ENCODE data around the gene MOB4.
"Not testable (repeated sequence)": the region's sequence is repeated elsewhere in the genome, so short reads cannot be mapped to it uniquely, and the experiment has no call there.

Gene MOB4

GRCh38 chr2:197515739-197516392 is at the start of gene MOB4:
MOB4 (plus strand) TSS chr2:197516066; CDS start chr2:197516087, 21 bp downstream.
- DNase-seq: peak; percentile 99

DNA sequence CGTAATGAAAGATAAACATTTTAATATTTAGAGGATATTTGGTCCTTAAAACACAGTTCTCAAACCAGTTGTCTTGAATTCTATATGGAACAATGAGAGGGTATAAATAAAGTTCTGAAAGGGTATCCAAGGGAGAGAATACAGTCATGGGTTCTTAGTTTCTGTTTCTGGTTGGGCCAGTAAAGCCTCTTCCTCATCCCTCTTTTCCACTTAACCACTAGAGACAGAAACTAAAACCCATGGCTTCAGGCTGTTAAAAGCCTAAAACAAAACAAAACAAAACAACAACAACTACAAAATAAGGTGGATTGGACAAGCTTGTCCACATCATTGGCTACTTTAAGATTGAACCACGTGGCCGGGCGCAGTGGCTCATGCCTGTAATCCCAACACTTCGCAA is 43.7 kb upstream of the MOB4 start:
- DNase-seq: no peak

DNA sequence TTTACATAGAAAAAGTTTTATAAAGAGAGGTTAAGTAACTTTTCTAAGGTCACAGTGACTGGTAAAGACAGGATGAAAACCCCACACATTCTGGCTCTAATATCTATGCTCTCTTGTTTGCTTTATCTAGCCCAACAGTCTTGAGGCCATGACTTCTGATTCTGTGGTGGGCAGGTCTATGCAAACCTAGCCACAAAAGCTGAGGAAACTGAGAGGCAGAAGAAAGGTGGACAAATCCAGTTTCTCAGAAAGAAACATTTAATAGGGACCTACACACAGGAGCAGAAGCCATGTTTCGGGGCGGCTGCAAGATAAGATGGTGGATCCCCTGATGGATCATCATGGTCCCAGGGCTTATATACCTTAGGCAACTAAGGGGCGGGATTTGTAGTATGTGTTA is 38.1 kb upstream of the MOB4 start:
- no peak for DNase-seq

DNA sequence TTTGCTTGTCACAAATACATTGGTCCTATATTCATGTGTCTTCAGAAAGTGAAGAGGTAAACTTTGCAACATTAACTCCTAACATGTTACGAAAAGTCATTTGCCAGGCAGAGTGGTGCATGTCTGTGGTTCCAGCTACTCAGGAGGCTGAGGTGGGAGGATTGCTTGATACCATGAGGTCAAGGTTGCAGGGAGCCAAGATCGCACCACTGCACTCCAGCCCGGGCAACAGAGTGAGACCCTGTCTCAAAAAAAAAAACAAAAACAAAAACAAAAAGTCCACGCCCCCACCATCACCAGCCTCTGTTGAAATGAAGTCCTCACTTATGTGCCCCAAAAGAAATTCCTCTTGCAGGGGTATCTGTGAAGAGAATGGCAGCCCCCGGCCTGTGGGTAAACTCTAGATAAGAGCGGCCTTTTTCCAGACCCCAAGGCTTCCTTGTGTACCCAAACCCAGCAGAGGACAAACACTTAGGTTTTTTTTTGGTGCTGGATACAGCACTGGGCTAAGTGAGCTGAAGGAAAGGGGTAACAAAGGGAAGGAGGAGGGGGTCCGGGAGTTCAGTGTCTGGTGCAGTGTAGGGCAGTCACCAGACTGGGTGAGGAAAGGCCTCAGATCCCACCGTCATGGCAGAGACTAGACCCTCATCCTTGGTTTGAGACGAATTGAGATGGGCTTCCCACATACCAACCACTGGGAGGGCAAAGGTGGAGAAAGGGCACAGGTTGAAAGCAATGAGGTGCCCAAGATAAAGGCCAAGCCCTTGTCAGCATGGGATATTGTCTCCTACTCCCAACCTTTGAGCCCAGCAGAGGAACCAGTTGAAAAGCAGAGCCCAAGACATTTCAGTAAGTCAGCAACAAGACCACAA is 35.5 kb upstream of the MOB4 start:
- no peak for DNase-seq

- DNase-seq: not testable (repeated sequence)
These were observed 31.6 kb upstream of the MOB4 start for GRCh38 chr2:197484248-197484647.

- DNase-seq: no peak
These were observed 29.7 kb upstream of the MOB4 start for GRCh38 chr2:197486175-197486574.

GRCh38 chr2:197487385-197487784 is 28.5 kb upstream of the MOB4 start:
- DNase-seq: no peak

DNA sequence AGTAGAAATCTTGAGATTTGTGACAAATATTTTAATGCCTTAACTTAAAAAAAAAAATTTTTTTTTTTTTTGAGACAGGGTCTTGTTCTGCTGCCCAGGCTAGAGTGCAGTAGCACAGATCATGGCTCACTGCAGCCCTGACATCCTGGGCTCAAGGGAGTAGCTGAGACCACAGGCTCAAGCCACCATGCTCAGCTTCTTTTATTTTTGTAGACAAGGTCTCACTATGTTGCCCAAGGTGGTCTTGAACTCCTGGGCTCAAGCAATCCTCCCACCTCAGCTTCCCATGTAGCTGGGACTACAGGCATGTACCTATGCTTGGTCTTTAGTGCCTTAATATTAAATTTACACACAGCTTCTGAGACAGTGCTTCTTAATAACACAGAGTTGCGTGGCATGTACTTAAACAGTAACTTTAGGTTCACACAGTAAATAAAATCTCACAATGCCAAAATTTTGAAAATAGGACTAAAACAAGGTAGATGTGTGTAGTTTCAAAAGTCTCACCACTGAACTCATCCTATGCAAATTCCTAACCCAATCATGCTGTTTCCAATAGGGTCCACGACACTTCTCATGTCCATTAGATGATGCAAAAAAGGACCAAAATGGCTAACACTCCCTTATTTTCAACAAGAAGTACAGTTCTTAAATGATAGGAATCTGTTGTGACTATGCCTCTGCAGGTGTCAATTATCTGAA is 20.3 kb upstream of the MOB4 start:
- DNase-seq: no peak

DNA sequence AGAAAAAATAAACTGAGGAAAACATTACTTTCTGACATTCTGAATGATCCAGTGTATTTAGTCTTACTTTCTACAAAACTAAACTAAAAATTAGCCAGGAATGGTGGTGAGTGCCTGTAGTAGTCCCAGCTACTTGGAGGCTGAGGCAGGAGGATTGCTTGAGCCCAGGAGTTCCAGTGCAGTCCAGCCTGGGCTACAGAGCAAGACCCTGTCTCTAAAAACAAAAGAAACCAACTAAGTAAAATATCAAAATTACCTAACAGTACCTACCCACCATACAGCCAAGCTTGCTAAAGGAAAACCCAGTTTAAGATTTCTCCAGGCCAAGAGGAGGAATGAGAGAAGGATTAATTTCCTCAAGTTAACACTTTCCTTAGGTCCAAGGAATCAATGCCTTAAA is 19.2 kb upstream of the MOB4 start:
- DNase-seq: no peak

- DNase-seq: no peak
These were observed 18.5 kb upstream of the MOB4 start for GRCh38 chr2:197497326-197497725.

- no peak for DNase-seq
These were observed 17.5 kb upstream of the MOB4 start for GRCh38 chr2:197498235-197498936.

DNA sequence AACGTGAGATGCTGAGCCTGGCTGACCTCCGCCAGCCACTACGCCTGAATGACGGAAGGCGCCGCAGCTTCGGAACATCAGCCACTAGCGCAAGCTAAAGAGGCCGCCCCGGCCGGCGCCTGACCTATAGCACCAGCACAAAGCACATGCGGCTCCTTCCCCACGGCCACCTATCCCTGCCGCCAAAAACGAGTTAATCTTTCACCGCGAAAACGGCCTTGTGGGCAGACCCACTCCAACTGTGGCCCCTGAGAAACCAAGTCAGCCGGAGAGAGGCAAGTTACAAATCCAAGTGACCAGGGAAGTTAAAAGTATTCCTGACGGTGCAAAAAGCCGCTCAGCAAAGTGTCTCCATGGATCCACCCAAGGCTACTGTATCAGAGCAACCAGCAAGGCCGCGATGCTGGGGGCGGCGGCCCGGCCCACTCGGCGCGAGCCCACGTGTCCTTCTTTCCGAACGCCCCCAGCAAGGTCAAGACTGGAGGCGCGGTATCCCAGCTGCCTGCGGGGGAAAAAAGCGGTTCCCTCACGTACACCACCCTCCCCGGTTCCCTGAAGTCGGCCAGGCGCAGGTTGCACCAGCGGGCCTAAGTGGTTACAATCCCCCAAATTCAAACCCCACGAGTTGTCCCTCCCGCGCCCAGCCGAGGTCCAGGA is 16.8 kb upstream of the MOB4 start:
- DNase-seq: peak; percentile 37 to 39

DNA sequence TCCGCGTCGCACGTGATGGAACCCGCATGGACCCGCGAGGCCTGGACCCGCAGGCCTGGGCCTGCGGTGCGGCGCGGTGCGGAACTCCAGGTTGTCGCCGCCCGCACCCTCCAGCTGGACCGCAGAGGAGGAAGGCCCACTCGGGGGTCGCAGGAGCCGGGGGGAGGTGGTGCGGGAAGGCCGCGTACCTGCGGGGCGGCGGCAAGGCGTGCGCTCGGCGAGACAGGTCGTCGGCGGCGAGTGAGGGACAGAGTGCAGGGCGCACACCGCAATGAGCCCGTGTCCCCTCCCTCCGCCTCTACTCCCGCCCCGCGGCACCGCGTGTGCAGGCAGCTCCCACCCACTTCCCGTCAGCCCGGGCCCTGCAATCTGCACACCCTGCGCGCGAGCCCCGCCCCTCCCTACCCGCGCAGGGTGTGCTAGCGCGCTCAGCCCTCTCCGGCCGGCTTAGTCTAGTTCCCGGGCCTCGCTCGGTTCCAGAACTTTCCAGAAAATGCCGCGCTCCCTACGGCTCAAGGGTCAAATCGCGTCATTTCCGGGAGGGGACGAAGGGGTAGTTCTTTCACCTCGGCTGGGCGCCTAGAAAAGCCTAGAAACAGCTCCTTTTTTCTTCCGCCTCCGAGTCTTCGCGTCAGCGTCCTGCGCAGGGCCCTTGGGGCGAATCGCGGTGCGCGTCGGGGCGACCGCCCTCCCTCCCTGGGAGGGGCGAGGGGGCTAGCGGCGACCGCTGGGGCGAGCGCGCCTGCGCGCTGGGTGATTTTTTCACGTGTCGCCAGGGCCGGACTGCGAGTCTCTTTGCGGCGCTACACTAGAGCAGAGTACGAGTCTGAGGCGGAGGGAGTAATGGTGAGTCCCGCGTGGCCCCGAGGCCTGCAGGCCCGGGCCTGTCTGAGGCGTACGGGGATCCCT is 16.0 kb upstream of the MOB4 start, which contains the start of the genes HSPD1 and HSPE1:
Gene HSPD1, minus strand, starts transcription at position 247 of the 909 bp plus-strand sequence. CDS start 992 bp downstream, outside the sequence.
Gene HSPE1, plus strand, starts transcription at position 786 of the 909 bp plus-strand sequence. Its CDS starts 58 bp downstream, at position 844.
- peak; percentile 100 for DNase-seq

GRCh38 chr2:197500503-197501131 is 15.2 kb upstream of the MOB4 start:
- DNase-seq: no peak

GRCh38 chr2:197502201-197502600 is 13.7 kb upstream of the MOB4 start:
- DNase-seq: no peak

- no peak for DNase-seq
These were observed 13.2 kb upstream of the MOB4 start for GRCh38 chr2:197502685-197503084.

GRCh38 chr2:197504000-197504399 is 11.9 kb upstream of the MOB4 start:
- DNase-seq: no peak

DNA sequence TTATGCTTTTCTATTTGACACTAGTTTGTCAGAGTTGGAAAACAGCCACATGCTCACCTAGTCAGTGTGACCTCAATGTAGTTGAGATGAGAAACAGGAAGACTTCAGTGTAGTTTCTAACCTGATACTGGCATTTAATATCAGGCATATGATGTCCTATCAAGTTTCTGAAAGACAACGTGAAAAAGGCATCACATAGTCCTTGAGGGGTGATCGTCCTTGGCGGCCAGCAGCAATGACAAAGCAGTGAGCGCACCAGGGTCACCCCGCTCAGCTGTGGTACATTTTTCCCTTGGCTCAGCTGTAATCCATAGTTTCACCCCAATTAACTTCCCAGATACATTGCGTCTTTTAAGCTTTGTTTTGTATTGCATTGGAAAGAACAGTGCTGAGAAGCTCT is 11.4 kb upstream of the MOB4 start:
- DNase-seq: no peak

- no peak for DNase-seq
These were observed 9.2 kb upstream of the MOB4 start for GRCh38 chr2:197506658-197507057.

DNA sequence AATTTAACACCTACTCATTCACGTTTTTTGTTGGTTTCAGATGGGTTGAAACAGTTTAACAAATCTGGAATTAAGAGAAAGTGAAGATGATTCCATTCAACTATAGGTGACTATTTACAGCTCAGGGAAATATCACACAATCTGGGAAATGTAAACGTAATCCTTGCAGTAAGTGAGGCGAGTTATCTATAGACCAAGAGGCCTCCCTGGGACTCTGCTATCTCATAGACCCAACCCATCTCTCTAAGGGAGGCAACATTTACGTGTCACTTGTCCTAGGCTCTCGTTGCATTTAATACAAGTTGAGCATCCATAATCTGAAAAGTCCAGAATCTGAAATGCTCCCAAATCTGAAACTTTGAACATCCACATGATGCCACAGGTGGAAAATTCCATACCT is 2.0 kb upstream of the MOB4 start:
- no peak for DNase-seq

DNA sequence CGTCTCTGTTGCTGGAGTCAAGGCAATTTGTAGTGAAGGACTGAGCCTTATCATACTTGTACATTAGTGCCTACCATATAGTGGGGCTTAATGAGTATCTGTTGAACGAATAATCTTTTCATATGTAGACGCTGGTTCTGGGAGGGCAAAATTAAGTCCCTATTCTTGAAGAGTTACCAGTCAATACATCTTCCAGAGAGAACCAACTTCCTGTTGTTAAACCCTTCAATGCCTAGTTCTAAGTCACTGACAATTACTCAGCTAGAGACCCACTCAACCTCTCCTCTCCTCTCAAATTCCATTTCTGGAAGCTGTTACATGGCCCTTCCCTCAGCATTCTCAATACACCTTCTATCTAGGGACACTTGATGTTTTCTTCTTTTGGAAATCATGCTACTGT is 1.1 kb upstream of the MOB4 start:
- peak; percentile 65 to 69 for DNase-seq

Measured in Kasumi-1 (cell line).